Progenitor cell of endocrine pancreas (in vitro differentiated cells): ENCODE data around the gene NEDD8. TPM values are rescaled to one million over a fixed set of nuclear protein-coding genes. Genes with fewer than 3 reads are reported as not detected.

ENCODE experiments used
- DNase-seq: peaks from one replicate; pipeline ENCODE4 v3.0.0; 2021; ENCODE audit warnings: low spot score; ENCODE audit not compliant: unreplicated experiment
- H3K27ac Mint-ChIP-seq: 2 replicates; pipeline ENCODE4 v1.8.0; 2021; ENCODE audit warnings: mild to moderate bottlenecking, moderate library complexity, mixed read lengths
- H3K27me3 Mint-ChIP-seq: 2 replicates; pipeline ENCODE4 v1.8.0; 2021; ENCODE audit warnings: mixed read lengths
- H3K36me3 Mint-ChIP-seq: 2 replicates; pipeline ENCODE4 v1.8.0; 2022; ENCODE audit warnings: mixed read lengths; ENCODE audit not compliant: insufficient read depth
- H3K4me1 Mint-ChIP-seq: 2 replicates; pipeline ENCODE4 v1.8.0; 2021; ENCODE audit warnings: low read depth, mixed read lengths
- H3K4me3 Mint-ChIP-seq: 2 replicates; pipeline ENCODE4 v1.8.0; 2021; ENCODE audit warnings: low read depth, mild to moderate bottlenecking, moderate library complexity, mixed read lengths
- H3K9me3 Mint-ChIP-seq: 2 replicates; pipeline ENCODE4 v1.8.0; 2021; ENCODE audit warnings: low read depth, mixed read lengths
- CTCF ChIP-seq: fragments of 200-600 bp; sonication (generic); IDR thresholded peaks from one replicate; pipeline ENCODE4 v1.5.0; 2021; ENCODE audit warnings: antibody characterized with exemption, mild to moderate bottlenecking; ENCODE audit not compliant: unreplicated experiment
- total RNA-seq: library from RNA; stranded (reverse); gene quantifications from 2 replicates; pipeline ENCODE4 v1.2.1, GENCODE V29; 2021

Gene NEDD8
- total RNA-seq, 1 donor from 2014 or later = 161 TPM

GRCh38 chr14:24177041-24177825 lies 54.9 kb downstream of the NEDD8 start:
- Mint-ChIP-seq H3K9me3 (no peaks in the 10 kb centered on the region), H3K4me3 (peak overlapping the region; percentile 16), H3K36me3 (peaks cover 37% of the 10 kb centered on the region), H3K27ac (peak overlapping the region; percentile 84), H3K27me3 (no peaks in the 10 kb centered on the region), H3K4me1 (peaks cover 20% of the 10 kb centered on the region)
- TF ChIP-seq CTCF = no peak
- DNase-seq = no peak

GRCh38 chr14:24176599-24176998 lies 55.6 kb downstream of the NEDD8 start:
- no peak for DNase-seq
- TF ChIP-seq CTCF = no peak
- Mint-ChIP-seq H3K36me3 (peaks cover 37% of the 10 kb centered on the region), H3K9me3 (no peaks in the 10 kb centered on the region), H3K4me1 (peaks cover 20% of the 10 kb centered on the region), H3K27me3 (no peaks in the 10 kb centered on the region), H3K27ac (no peak overlapping the region), H3K4me3 (no peak overlapping the region)

GRCh38 chr14:24172871-24173281 lies 59.3 kb downstream of the NEDD8 start:
- Mint-ChIP-seq H3K27ac (peak overlapping the region; percentile 94), H3K36me3 (peaks cover 25% of the 10 kb centered on the region), H3K4me1 (peaks cover 22% of the 10 kb centered on the region), H3K4me3 (peak overlapping the region; percentile 89), H3K9me3 (no peaks in the 10 kb centered on the region), H3K27me3 (no peaks in the 10 kb centered on the region)
- DNase-seq = no peak
- no peak for TF ChIP-seq CTCF

- Mint-ChIP-seq H3K36me3 (peaks cover 27% of the 10 kb centered on the region), H3K27ac (peak overlapping the region; percentile 96), H3K4me1 (peaks cover 22% of the 10 kb centered on the region), H3K4me3 (peak overlapping the region; percentile 89), H3K27me3 (no peaks in the 10 kb centered on the region), H3K9me3 (no peaks in the 10 kb centered on the region)
- TF ChIP-seq CTCF = no peak
- no peak for DNase-seq
These were observed 59.8 kb downstream of the NEDD8 start for GRCh38 chr14:24172261-24172860.

GRCh38 chr14:24171422-24172260 lies 60.5 kb downstream of the NEDD8 start, which contains the start of gene REC8:
REC8 (plus strand) TSS chr14:24172080; CDS start chr14:24172553, 473 bp downstream.
- no peak for TF ChIP-seq CTCF
- peaks cover 25% of the 10 kb centered on the region for H3K36me3 Mint-ChIP-seq
- no peaks in the 10 kb centered on the region for H3K9me3 Mint-ChIP-seq
- H3K4me1 Mint-ChIP-seq = peaks cover 19% of the 10 kb centered on the region
- H3K4me3 Mint-ChIP-seq = peak within 1 kb of the TSS; percentile 89
- DNase-seq = peak; percentile 96
- no peaks in the 10 kb centered on the region for H3K27me3 Mint-ChIP-seq
- H3K27ac Mint-ChIP-seq = peak within 1 kb of the TSS; percentile 96
